ENCODE results near the gene FUT9. TPM values are rescaled to one million over a fixed set of nuclear protein-coding genes. Genes with fewer than 3 reads are reported as not detected.

The FUT9 gene
- total RNA-seq, 2 donors from 2014 or later = 1.5 to 4.3 TPM

- H3K27ac Mint-ChIP-seq = no peak overlapping the region
- H3K27ac ChIP-seq (ENCODE audit: low read depth, low read length) = no peak overlapping the region
Observed at GRCh38 chr6:96235927-96236326, 220.2 kb downstream of the FUT9 start.

GRCh38 chr6:96236471-96236870, 220.7 kb downstream of the FUT9 start:
- Mint-ChIP-seq H3K4me3 (no peak overlapping the region), H3K27ac (no peak overlapping the region), H3K4me1 (no peaks in the 10 kb centered on the region), H3K9me3 (no peaks in the 10 kb centered on the region), H3K36me3 (ENCODE audit: low read depth) (no peaks in the 10 kb centered on the region), H3K27me3 (ENCODE audit: insufficient read depth) (no peaks in the 10 kb centered on the region)
- Histone ChIP-seq H3K4me3 (ENCODE audit: low read length) (no peak overlapping the region), H3K9me3 (ENCODE audit: control insufficient read depth, low read length) (no peaks in the 10 kb centered on the region), H3K27me3 (ENCODE audit: control insufficient read depth, insufficient read depth, low read length, poor library complexity, severe bottlenecking) (no peaks in the 10 kb centered on the region), H3K27ac (ENCODE audit: low read depth, low read length) (no peak overlapping the region), H3K4me1 (ENCODE audit: control insufficient read depth, insufficient read depth, low read length) (no peaks in the 10 kb centered on the region), H3K36me3 (ENCODE audit: control insufficient read depth, insufficient read depth, low read length) (no peaks in the 10 kb centered on the region), H3K9ac (ENCODE audit: extremely low read depth, low read length, poor library complexity, severe bottlenecking) (no peak overlapping the region)
- 91 to 100% methylated on average over 1 to 3 of the region's 3 CpGs for WGBS, 2 experiments (ENCODE audit: insufficient coverage in 1 of 2, insufficient read length in 1 of 2)
- no peak for TF ChIP-seq CTCF (conservative IDR thresholded peaks at IDR 0.05)
- DNase-seq = no peak

More at GRCh38 chr6:96235927-96236326, 220.2 kb downstream of the FUT9 start:
- Histone ChIP-seq H3K27me3 (ENCODE audit: control insufficient read depth, insufficient read depth, low read length, poor library complexity, severe bottlenecking) (no peaks in the 10 kb centered on the region), H3K4me3 (ENCODE audit: low read length) (no peak overlapping the region), H3K4me1 (ENCODE audit: control insufficient read depth, insufficient read depth, low read length) (no peaks in the 10 kb centered on the region), H3K36me3 (ENCODE audit: control insufficient read depth, insufficient read depth, low read length) (no peaks in the 10 kb centered on the region), H3K9ac (ENCODE audit: extremely low read depth, low read length, poor library complexity, severe bottlenecking) (no peak overlapping the region), H3K9me3 (ENCODE audit: control insufficient read depth, low read length) (no peaks in the 10 kb centered on the region)
- Mint-ChIP-seq H3K4me3 (no peak overlapping the region), H3K9me3 (no peaks in the 10 kb centered on the region), H3K27me3 (ENCODE audit: insufficient read depth) (no peaks in the 10 kb centered on the region), H3K36me3 (ENCODE audit: low read depth) (no peaks in the 10 kb centered on the region), H3K4me1 (no peaks in the 10 kb centered on the region)
- WGBS, 2 experiments (ENCODE audit: insufficient coverage in 1 of 2, insufficient read length in 1 of 2) = 98% methylated on average over 5 of the region's 5 CpGs; no CpG with 5 or more reads in 1 of the 2 experiments
- no peak for DNase-seq
- TF ChIP-seq CTCF (conservative IDR thresholded peaks at IDR 0.05) = no peak

- DNase-seq = no peak
- Histone ChIP-seq H3K27ac (ENCODE audit: low read depth, low read length) (no peak overlapping the region), H3K36me3 (ENCODE audit: control insufficient read depth, insufficient read depth, low read length) (no peaks in the 10 kb centered on the region), H3K9me3 (ENCODE audit: control insufficient read depth, low read length) (no peaks in the 10 kb centered on the region), H3K9ac (ENCODE audit: extremely low read depth, low read length, poor library complexity, severe bottlenecking) (no peak overlapping the region), H3K4me3 (ENCODE audit: low read length) (no peak overlapping the region), H3K27me3 (ENCODE audit: control insufficient read depth, insufficient read depth, low read length, poor library complexity, severe bottlenecking) (no peaks in the 10 kb centered on the region), H3K4me1 (ENCODE audit: control insufficient read depth, insufficient read depth, low read length) (no peaks in the 10 kb centered on the region)
- no peaks in the 10 kb centered on the region for H3K36me3 Mint-ChIP-seq (ENCODE audit: low read depth)
- no peak overlapping the region for H3K27ac Mint-ChIP-seq
- H3K9me3 Mint-ChIP-seq = no peaks in the 10 kb centered on the region
- WGBS, 2 experiments (ENCODE audit: insufficient coverage in 1 of 2, insufficient read length in 1 of 2) = 93% methylated on average over 2 of the region's 3 CpGs; no CpG with 5 or more reads in 1 of the 2 experiments
- TF ChIP-seq CTCF (conservative IDR thresholded peaks at IDR 0.05) = no peak
- no peaks in the 10 kb centered on the region for H3K4me1 Mint-ChIP-seq
- no peaks in the 10 kb centered on the region for H3K27me3 Mint-ChIP-seq (ENCODE audit: insufficient read depth)
- H3K4me3 Mint-ChIP-seq = no peak overlapping the region
Observed at GRCh38 chr6:96237638-96238347, 222.0 kb downstream of the FUT9 start.

Measured in endodermal cell (in vitro differentiated cells).